C4-2B (cell line): Measurements from ENCODE around the gene NUCKS1.

Source experiments
- H3K27ac ChIP-seq: fragments of 450-650 bp; 2 replicates; pipeline ENCODE4 v1.5.1; 2017
- ZFX ChIP-seq: fragments of 450-650 bp; IDR thresholded peaks from 2 replicates; pipeline ENCODE4 v1.6.1; 2017
- TF ChIP-seq, protein P1 (sequence below): fragments of 450-650 bp; conservative IDR thresholded peaks from 2 replicates; pipeline ENCODE4 v1.5.1; 2017; ENCODE audit warnings: mild to moderate bottlenecking

The NUCKS1 gene

DNA sequence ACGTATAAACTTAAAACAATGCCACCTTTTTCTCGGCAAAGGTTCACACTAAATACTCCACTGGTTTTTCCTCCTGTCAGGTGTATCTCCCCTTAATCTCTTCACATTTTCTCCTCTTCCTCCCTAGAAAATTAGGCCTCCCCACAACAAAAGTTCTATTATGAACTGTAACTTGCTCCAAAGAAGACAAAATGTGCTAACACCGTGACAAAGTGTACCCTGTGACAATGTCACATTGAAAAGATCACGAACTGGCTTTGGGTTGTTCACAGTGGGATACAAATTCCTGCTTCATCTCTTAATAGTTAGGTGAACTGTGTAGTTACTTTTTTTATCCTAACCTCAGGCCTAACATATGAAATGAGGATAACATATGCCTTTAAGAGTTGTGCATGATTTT is 6.0 kb downstream of the NUCKS1 start:
- TF ChIP-seq, protein P1, sequence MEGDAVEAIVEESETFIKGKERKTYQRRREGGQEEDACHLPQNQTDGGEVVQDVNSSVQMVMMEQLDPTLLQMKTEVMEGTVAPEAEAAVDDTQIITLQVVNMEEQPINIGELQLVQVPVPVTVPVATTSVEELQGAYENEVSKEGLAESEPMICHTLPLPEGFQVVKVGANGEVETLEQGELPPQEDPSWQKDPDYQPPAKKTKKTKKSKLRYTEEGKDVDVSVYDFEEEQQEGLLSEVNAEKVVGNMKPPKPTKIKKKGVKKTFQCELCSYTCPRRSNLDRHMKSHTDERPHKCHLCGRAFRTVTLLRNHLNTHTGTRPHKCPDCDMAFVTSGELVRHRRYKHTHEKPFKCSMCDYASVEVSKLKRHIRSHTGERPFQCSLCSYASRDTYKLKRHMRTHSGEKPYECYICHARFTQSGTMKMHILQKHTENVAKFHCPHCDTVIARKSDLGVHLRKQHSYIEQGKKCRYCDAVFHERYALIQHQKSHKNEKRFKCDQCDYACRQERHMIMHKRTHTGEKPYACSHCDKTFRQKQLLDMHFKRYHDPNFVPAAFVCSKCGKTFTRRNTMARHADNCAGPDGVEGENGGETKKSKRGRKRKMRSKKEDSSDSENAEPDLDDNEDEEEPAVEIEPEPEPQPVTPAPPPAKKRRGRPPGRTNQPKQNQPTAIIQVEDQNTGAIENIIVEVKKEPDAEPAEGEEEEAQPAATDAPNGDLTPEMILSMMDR: no peak
- no peak for TF ChIP-seq ZFX
- H3K27ac ChIP-seq: no peak overlapping the region

DNA sequence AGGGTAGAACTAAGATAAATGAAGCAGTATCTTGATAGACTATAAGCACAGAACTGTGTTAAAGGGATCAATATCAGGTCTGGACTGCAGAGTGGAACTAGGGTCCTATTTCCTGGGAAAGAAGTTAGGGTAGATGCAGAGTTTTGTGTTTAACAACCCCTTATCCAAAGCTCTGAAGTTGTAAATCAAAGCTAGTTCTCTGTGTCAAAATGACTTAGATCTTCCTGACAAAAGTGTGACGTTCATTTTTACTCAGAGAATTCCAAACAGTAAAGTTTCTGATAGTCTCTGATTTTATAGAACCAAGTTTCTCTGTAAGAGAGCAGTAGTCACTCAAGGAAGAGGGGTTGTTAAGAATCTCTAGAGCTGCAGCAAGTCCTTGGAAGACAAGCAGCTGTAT is 8.3 kb downstream of the NUCKS1 start:
- H3K27ac ChIP-seq: no peak overlapping the region
- TF ChIP-seq ZFX: no peak
- TF ChIP-seq, protein P1: no peak

DNA sequence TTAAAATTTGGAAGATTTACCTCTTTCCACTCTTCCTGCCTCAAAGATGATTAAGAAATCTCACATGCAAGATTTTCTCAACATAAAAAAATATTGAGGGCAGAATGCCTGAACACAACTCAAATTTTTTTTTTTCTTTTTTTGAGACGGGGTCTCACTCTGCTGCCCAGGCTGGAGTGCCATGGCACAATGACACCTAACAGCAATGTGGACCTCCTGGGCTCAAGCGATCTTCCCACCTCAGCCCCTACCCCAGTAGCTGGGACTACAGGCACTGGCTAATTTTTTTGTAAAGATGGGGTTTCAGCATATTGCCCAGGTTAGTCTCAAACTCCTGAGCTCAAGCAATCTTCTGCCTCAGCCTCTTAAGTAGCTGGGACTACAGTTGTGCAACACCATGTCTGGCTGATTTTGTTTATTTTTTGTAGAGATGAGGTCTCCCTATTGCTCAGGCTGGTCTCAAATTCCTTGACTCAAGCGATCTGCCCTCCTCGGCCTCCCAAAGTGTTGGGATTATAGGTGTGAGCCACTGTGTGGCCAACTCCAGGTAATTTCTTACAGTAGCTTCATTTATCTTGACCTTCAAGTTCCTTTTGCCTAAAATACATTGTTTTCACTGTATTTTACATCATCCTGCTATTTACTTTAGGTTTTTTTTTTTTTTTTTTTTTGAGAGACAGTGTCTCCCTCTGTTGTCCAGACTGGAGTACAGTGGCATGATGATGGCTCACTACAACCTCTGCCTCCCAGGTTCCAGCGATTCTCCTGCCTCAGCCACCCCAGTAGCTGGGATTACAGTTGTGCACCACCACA is 10.4 kb downstream of the NUCKS1 start:
- H3K27ac ChIP-seq: no peak overlapping the region
- TF ChIP-seq ZFX: no peak
- TF ChIP-seq, protein P1: peak; percentile 11; the same call in 1 of the 2 replicates

DNA sequence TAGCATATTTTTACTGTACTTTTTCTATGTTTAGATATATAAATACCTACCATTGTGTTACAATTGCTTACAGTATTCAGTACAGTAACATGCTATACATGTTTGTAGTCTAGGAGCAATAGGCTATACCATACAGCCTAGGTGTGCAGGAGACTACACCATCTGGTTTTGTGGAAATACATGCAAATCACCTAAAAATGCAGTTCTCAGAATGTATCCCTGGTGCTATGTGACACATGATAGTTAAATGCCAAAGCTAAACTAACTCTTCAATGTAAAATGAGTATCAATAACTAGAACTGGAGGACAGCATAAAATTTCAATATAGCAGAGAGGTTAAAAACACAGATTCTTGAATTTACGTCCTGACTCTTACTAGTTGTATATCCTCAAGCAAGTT is 14.8 kb downstream of the NUCKS1 start:
- H3K27ac ChIP-seq: no peak overlapping the region
- TF ChIP-seq ZFX: no peak
- TF ChIP-seq, protein P1: no peak

DNA sequence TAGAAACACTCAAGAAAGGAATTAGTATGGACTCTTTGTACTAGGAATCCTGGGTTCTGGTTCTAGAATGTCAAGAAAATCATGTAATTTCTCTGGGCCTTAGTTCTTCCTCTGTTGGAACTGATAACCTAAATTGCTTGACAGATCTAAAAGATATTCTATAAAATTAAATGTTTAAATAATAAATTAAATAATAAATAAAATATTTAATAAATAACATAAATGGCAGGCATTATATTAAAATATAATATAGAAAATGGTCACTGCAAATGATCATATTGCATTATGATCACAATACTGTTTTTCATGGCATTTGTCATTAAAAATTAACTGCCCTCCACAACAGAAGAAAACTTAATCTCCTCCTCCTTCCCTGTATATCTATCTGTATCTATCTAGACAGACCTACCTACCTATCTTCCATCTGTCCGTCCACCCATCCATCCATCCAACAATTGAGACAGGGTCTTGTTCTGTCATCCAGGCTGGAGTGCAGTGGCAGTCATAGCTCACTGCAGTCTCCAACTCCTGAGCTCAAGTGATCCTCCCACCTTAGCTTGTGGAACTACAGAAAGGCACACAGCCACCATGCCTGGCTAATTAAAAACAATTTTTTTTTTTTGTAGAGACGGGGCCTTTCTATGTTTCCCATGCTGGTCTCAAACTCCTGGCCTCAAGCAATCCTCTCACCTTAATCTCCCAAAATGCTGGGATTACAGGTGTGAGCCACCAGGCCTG is 16.4 kb downstream of the NUCKS1 start:
- TF ChIP-seq, protein P1: no peak
- no peak for TF ChIP-seq ZFX

DNA sequence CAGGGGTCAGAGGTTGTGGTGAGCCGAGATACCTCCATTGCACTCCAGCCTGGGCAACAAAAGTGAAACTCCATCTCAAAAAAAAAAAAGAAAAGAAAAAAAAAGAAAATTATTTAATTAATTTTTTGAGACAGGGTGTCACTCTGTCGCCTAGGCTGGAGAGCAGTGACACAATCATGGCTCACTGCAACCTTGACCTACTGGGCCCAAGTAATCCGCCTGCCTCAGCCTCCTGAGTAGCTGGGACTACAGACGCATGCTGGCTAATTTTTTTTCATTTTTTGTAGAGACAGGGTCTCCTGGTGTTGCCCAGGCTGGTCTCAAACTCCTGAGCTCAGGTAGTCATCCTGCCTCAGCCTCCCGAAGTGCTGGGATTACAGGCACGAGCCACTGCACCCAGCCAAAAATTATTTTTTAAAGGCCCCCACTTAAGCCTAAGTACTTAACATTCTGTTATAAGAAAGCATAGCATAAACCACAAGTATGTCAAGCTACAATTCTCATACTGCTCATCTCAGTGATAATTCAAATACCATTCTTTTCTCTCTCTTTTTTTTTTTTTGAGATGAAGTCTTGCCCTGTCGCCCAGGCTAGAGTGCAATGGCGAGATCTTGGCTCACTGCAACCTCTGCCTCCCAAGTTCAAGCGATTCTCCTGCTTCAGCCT is 19.9 kb downstream of the NUCKS1 start:
- no peak for TF ChIP-seq ZFX
- TF ChIP-seq, protein P1: no peak
- H3K27ac ChIP-seq: no peak overlapping the region

More for the DNA sequence above, 16.4 kb downstream of the NUCKS1 start:
- no peak overlapping the region for H3K27ac ChIP-seq
